HG02588 (cell line): ENCODE data around the gene CTRB1.
"Not testable (repeated sequence)": the region's sequence is repeated elsewhere in the genome, so short reads cannot be mapped to it uniquely, and the experiment has no call there.

Experiments used
- ATAC-seq: cut with Tn5 transposase; IDR thresholded peaks from one replicate; pipeline ENCODE4 v1.9.1; 2021; ENCODE audit warnings: mild to moderate bottlenecking, moderate library complexity; ENCODE audit not compliant: unreplicated experiment

CTRB1 gene

DNA sequence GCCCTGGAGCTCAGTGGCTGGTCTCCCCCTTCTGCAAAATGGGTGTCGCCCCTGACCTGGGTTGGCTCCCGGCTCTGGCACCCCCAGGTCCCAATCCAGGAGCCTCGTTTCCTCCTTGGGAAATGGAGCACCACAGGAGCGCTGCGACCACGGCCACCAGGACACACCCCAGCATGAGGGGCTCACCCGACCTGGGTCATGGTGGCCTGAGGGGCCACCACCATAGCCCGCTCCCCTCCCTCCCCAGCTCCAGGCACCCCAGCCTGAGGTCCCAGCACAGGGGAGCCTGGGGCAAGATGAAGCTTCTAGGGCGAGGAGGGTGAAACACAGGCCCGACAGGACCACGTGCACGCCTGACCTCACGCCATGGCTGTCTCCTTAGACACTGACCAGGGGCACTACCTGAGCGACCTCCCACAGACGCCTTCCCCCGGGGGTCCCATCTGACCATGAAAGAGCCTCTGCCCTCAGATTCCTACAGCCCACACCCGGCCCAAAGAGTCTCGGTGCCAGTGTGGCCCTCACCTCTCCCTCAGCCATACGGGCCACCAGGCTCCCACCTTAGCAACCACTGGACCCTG is 20.8 kb downstream of the CTRB1 start:
- ATAC-seq: no peak

GRCh38 chr16:75240633-75241032 is 21.8 kb downstream of the CTRB1 start:
- not testable (repeated sequence) for ATAC-seq

DNA sequence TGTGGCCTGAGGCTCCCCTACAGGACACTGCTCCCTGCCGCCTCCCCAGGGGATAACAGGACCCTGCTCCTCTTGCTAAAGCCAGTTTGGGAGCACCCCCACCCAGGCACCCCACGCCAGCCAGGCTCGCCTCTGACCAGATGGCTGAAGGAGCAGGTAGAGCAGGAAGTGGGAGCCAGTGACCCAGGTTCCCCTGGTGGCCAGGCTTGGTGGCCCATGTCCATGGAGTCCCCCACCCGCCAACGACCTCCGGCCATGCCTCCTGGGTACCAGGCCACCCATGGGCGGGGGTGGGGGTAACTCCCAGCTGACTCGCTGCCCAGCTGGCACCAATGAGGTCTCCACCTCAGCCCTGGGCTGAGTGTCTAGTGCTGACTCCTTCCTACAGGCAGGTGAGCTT is 22.6 kb downstream of the CTRB1 start:
- no peak for ATAC-seq

GRCh38 chr16:75241955-75242354 is 23.2 kb downstream of the CTRB1 start:
- ATAC-seq: no peak

DNA sequence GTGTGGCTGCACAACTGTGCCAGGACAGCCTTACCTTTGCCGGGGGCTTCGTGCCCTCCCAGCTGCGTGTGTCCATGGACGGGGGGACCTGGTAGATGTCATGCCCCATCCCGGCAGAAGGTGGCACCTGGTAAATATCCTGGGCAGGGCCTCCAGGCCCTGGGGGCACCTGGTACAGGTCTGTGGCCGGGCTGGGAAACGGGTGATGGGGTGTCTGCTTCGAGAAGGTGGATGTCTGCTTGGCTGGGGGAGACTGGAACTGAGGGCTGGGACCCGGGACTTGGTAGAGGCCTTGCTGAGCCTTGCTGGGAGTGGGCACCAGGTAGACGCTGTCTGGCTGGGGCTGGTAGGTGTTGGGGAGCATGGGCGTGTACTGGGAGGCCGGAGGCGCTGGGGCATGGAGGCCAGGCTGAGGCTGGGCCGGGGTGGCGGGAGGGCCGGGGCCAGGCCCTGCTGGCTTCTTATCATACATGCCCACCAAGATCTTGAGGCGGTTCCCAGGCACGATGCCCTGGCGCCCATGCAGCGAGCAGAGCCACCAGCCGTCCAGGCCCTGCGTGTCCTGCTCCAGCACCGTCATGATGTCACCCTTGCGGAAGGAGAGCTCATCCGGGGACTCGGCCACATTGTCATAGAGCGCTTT is 23.8 kb downstream of the CTRB1 start:
- ATAC-seq: not testable (repeated sequence)

DNA sequence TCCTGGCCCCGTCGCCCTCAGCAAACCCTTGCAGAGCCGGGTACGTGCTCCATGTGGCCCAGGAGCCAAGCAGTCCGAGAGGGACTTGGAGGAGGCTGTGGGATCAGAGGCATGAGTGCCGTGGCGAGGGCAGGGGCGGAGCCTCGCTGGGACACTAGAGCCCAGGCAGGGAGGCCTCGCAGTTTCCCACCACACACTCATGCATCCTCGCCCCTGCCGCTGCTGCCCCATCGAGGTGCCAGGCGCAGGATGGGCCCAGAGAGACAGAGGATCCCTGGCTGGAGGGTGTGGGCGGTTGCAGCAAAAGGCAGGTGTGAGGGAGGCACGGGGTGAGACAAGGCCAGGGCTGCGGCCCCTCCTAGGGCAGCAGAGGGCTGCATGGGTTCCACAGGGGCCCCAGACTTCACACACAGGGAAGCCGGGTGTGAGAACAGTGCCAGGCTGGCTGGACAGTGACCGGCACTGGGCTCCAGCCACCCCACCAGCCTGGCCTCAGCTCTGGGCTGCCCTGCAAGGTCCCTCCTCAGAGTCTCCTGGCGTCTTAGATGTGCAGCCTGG is 25.0 kb downstream of the CTRB1 start:
- ATAC-seq: no peak

DNA sequence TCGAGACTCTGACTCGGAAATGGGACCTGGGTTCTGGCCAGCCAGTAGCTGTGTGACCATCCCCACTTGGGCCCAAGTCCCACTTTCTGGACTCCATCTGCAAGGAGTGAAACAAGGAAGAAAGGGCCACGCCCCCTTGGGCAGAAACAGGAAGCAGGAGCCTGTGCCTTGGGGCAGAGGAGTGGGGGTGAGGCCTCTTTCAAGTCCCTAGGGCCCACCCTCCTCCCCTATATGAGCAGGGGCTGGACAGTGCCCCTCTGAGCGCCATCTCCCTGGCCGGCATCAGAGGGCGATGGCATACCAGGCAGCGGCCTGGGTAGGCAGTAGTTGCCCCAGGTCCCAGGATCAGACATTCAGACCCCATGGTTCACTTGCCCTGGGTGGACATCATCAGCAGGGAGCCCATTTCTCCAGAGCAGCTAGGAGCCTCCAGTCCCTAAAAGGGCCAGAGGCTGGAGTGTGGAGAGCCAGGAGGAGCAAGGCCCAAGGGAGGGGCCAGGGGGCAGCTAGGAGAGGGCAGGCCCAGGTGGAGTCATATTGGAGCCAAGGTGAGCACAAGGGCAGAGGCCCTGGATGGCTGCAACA is 25.5 kb downstream of the CTRB1 start:
- ATAC-seq: no peak

DNA sequence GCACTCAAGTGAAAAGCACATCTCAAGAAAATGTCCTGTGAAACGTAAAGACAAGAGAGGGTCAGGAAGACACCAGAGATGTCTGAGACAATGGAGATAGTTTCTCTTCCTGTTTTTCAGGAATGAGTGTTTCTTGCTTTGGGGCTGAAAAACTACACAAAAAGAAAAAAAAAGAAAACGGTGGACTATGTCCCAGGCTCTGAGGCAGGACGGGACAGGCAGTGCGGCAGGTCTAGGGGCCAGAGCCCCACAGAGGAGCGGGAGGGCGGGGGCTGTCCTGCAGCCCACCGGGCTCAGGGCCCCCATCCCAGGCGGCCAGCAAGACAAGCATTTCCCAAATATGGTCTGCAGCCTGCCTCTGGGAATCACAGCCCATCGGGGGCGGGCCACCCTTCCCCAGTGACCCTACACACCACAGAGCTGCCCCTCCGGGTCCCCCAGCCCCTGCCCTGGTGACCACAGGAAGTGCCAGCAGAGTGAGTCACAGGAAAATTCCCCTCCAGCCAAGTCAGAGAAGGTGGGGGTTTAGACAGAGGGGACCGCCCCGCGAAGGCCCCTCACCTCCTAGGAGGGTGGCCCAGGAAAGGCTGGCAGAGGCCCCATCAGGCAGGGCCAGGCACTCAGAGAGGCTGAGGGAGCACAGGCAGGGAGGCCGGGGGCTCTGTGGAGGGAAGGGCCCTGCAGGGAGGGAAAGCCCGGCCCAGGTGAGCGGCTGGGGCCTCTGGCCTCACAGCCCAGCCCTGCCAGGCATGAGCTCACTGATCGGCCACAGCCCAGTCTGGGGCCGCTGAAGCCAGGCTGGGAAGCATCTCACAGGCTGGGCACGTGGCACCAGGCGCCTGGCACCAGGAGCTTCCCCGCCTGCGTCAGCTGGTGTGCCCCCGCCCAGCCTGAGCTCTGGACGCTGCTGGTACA is 26.3 kb downstream of the CTRB1 start:
- peak; percentile 39 for ATAC-seq

DNA sequence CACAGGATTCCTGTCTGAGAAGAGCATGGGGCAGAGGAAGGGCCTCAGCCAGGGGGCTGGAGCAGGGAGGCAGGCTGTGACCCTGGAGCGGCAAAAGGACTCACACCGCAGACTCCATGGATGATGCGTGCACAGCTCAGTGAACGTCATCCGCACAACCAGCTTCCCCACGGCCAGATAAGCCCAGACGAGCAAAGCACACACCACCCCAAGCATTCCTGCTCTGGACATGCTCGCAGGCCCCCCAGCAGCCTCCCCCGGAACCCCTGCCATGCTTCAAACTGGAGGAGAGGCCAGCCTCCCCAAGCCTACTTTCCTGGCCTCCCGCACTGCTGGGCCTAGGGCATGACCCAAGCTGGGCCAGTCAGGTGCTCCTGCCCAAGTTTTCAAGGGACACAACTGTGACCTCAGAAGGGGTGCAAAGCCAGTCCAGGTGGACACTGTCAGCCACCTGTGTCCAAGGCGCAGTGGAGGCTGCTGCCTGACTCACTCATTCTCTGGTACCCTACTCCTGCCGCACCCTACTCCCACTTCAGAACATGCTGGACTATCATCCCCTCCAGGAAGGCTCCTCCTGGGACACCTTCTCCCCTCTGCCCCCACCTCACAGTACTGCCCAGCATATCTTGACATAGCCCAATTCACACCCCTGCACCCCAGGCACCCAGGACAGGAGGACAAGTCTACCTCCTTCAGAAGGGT is 27.9 kb downstream of the CTRB1 start:
- no peak for ATAC-seq

- ATAC-seq: no peak
These were observed 28.5 kb downstream of the CTRB1 start for GRCh38 chr16:75247249-75247648.

- ATAC-seq: no peak
These were observed 29.4 kb downstream of the CTRB1 start for GRCh38 chr16:75248142-75248535.

- no peak for ATAC-seq
These were observed 30.0 kb downstream of the CTRB1 start for GRCh38 chr16:75248536-75249380.

DNA sequence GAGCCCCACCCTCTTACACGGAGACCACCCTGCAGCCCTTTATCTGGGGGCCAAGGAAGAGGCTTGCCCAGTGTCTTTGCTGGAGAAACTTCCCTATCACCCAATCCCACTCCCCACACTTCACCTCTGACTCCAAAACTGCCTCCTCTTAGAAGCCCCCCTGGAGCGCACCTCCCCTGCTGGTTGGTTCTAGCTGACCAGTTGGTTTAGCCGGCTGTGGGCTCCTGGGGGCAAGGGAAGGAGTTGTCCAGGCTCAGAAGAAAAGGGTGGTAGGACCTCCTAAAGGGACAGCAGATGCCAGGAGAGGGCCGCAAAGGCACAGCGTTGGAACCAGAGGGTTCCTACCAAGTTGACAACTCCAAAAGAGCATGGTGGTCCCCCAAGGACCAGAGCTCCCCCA is 30.7 kb downstream of the CTRB1 start:
- no peak for ATAC-seq

DNA sequence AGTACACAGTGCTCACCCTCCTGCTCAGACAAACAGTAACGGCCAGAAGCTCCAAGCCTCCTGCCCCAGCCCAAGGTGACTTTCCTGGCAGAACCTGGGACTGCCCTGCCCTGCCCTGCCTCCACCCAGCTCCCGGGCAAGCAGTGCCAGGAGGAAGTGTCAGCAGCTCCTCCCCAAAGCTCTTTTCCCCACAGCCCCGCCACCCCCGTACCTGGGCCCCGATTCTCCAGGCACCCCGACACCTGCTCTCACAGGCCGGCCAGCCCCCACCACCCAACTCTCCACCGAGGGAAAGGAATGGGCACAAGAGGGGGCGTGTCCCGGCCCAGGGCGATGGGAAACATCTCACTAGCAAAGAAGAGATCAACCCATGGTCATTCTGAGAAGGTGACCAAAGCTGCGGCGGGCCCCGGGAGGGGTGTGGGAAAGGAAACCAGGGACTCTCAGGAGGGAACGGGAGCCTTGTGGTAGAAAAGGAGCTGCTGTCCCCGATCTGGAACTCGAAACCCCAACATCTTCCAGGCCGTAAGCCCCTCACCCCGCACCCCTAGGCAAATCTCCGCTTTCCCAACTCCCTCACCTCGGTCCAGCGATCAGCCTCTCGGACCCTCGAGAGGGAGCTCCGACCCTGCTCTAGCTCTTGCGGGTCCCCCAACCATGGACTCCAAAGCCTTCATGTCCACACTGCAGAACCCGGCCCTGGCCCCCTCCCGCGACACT is 31.5 kb downstream of the CTRB1 start:
- ATAC-seq: no peak

DNA sequence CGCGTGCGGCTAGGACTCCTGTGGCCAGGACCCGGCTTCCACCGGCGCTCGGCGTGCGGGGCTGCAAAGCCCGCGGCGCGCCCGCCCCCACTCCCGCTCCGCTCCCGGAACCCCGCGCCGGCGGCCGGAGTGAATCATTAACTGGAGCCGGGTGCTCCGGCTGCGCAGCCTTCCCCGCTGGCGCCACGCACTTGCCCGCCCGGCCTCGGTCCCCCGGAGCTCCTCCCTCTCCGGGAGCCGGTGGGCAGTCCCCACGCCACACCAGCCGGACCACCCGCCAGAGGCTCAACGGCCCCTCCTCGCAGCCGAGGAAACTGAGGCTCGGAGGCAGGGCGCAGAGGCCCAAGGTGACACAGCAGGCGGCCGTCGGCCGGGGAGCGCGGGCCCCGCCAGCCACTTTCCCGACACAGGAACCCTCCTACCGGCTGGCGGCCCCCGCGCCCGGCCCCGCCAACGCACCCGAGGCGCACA is 32.1 kb downstream of the CTRB1 start:
- peak; percentile 31 for ATAC-seq

GRCh38 chr16:75251280-75252048 is 32.7 kb downstream of the CTRB1 start, which contains the start of gene BCAR1:
TSS of gene BCAR1 (minus strand) at chr16:75251624. CDS start at chr16:75251482, 142 bp downstream.
- peak; percentile 82 for ATAC-seq

- no peak for ATAC-seq
These were observed 33.5 kb downstream of the CTRB1 start for GRCh38 chr16:75252049-75252864.
